T47D (cell line): ENCODE results near the gene FBLN1.
"Not testable (repeated sequence)": the region's sequence is repeated elsewhere in the genome, so short reads cannot be mapped to it uniquely, and the experiment has no call there.

Experiments
- DNase-seq, 2 experiments: peaks; one replicate each; pipeline versions ENCODE4 v3.0.0 to v3.0.0-alpha.2; 2011 to 2012; ENCODE audit warnings: low read depth in 1 of 2, low spot score in 1 of 2
- JUND ChIP-seq: IDR thresholded peaks from 2 replicates; pipeline ENCODE4 v1.6.1; 2012; ENCODE audit warnings: low read depth
- in situ Hi-C: cut with HindIII; loops from 2 replicates; pipeline ENCODE4 v1.10.0; 2016; ENCODE audit warnings: low sequenced_read_pairs, low pct_unique_long_range_greater_than_20kb

Gene FBLN1

GRCh38 chr22:45528046-45528445 is 25.4 kb downstream of the FBLN1 start:
- in situ Hi-C loops, result no loop called here
- TF ChIP-seq JUND, result no peak
- DNase-seq, result no peak

- TF ChIP-seq JUND, result no peak
- in situ Hi-C loops, result no loop called here
- no peak for DNase-seq
These were observed 26.4 kb downstream of the FBLN1 start for GRCh38 chr22:45529105-45529504.

- DNase-seq, result no peak
- in situ Hi-C loops, result no loop called here
- no peak for TF ChIP-seq JUND
These were observed 27.4 kb downstream of the FBLN1 start for GRCh38 chr22:45529971-45530575.

DNA sequence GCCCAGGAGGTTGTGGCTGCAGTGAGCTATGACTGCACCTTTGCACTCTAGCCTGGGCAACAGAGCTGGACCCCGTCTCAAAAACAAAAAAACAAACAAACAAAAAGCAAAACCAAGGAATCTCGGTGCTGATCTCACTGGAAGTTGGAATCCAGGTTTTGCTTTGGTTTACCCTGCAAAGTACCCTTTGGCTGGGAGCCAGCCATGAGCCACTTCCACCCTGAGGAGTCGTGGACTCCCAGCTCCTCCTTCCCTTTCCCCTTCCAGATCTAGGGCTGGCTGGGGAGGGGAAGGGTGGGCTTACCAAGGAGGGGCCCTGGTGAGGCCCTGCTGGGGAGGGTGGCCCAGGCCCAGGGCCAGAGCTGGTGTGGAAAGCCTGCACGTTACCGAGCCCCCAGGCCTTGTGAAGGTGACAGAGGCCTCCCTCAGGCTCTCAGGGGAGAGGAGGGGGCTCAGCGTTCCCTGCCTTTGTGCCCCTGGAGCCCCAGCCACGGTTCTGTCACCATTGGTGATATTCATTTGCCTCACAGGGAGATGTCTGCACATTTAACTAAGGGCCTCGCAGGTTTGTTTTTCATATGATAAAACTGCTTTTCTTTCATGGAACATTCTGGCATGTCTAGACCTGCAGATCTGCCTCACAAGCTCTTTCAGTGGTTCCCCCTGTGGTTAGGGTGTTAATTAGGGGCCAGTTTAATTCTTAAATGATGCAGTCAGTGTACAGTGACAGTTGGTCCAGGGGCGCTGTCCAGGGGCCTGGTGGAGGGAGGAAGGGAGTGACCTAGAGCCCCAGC is 29.0 kb downstream of the FBLN1 start:
- no peak for TF ChIP-seq JUND
- in situ Hi-C loops, result no loop called here
- no peak for DNase-seq

DNA sequence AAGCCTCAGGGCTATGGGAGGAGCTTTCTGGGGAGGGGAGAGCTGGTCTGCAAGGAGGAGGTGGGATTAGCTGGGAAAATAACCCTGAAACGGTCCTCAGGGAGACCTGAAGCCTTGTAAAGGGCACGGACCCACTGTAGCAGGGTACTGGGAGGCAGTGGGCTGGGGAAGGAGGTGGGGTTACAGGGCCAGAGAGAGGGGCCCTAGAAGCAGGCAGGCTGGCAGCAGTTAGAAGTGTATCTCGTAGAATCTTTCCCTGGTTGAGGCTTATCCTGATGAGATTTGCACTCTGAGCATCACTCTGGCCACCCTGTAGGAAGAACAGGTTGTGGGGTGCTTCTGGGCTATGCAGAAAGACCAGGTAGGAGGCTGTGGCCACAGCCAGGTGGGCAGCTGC is 29.6 kb downstream of the FBLN1 start:
- in situ Hi-C loops, result no loop called here
- TF ChIP-seq JUND, result no peak
- DNase-seq, result no peak

DNA sequence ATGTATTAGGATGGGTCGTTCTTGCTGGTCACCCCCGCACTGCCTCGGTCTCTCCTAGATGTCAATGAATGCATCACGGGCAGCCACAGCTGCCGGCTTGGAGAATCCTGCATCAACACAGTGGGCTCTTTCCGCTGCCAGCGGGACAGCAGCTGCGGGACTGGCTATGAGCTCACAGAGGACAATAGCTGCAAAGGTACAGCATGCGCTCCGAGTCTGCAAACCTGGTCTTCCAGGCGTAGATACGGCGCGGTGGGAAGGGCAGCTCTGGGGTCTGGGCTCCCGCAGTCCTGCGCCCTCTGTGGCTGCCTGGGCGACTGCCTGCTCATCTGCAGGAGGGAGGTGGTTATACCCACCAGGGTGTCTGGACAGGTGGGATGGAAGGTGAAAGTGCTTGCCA is 31.0 kb downstream of the FBLN1 start:
- in situ Hi-C loops, result no loop called here
- no peak for DNase-seq
- TF ChIP-seq JUND, result no peak

GRCh38 chr22:45534339-45535192 is 31.9 kb downstream of the FBLN1 start:
- DNase-seq, result no peak
- TF ChIP-seq JUND, result no peak
- in situ Hi-C loops, result no loop called here

GRCh38 chr22:45535290-45535689 is 32.6 kb downstream of the FBLN1 start:
- no peak for TF ChIP-seq JUND
- peak in 1 of 2 experiments; percentile 43 for DNase-seq
- in situ Hi-C loops, result no loop called here

DNA sequence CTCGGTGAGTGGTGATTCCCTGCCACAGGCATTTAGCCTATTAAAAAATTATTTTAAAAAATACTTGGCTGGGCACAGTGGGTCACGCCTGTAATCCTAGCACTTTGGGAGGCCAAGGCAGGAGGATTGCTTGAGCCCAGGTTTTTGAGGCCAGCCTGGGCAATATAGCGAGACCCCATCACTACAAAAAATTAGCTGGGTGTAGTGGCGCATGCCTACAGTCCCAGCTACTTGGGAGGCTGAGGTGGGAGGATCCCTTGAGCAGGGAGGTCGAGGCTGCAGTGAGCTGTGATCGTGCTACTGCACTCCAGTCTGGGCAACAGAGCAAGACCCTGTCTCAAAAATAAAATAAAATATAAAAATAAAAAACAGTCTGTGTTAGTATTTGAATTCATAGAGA is 33.2 kb downstream of the FBLN1 start:
- in situ Hi-C loops, DNase-seq: not testable (repeated sequence)

- in situ Hi-C loops, result no loop called here
- DNase-seq, result no peak
- no peak for TF ChIP-seq JUND
These were observed 35.1 kb downstream of the FBLN1 start for GRCh38 chr22:45537734-45538181.

- in situ Hi-C loops, result no loop called here
- no peak for TF ChIP-seq JUND
- no peak for DNase-seq
These were observed 35.6 kb downstream of the FBLN1 start for GRCh38 chr22:45538281-45538680.

DNA sequence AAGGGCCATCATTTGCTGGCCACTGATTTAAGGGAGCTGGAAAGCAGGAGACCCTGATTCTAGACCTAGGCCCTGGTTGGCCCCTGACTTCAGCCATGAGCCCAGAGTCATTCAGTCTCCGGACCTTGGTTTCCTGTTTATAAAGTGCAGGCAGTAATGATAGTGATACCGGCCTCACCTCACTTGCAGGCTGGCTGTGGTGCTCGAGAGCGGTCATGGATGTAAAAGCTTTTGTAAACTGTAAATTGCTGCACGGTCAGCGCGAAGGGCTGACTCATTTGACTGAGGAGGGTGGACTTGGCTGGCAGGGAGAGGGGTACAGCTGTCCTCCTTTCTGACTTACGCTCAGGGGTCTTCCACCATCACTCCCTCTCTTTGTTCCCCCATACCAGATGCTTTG is 37.4 kb downstream of the FBLN1 start:
- in situ Hi-C loops, result no loop called here
- no peak for TF ChIP-seq JUND

GRCh38 chr22:45541382-45541979 is 38.8 kb downstream of the FBLN1 start:
- no peak for DNase-seq
- TF ChIP-seq JUND, result no peak
- in situ Hi-C loops, result no loop called here

More for the DNA sequence above, 37.4 kb downstream of the FBLN1 start:
- no peak for DNase-seq
